Natural killer cell (primary cell): ENCODE data around the gene SLC66A3. TPM values are rescaled to one million over a fixed set of nuclear protein-coding genes. Genes with fewer than 3 reads are reported as not detected.

ENCODE experiments used
- ATAC-seq, 3 donors: fragments of 150-1000 bp in 2 of 3; fragments of 200-7000 bp in 1 of 3; cut with Tn5 transposase; 1 replicate in 1 of 3; 2 replicates in 2 of 3; pipeline ENCODE4 v1.10.0; 2021; ENCODE audit warnings: mild to moderate bottlenecking in 2 of 3, moderate library complexity in 2 of 3
- DNase-seq, 2 donors: peaks; one replicate each; pipeline versions ENCODE4 v3.0.0 to v3.0.0-alpha.2; 2013 to 2021; ENCODE audit warnings: mixed read lengths in 1 of 2
- H3K27ac ChIP-seq: one replicate; pipeline ENCODE4 v1.5.1; 2013; ENCODE audit warnings: mild to moderate bottlenecking, low read length
- H3K27me3 ChIP-seq: one replicate; pipeline ENCODE4 v1.6.1; 2013; ENCODE audit warnings: low read length; ENCODE audit not compliant: control insufficient read depth, insufficient read depth
- H3K36me3 ChIP-seq: one replicate; pipeline ENCODE4 v1.6.1; 2013; ENCODE audit warnings: low read length; ENCODE audit not compliant: control insufficient read depth, insufficient read depth
- H3K4me1 ChIP-seq: one replicate; pipeline ENCODE4 v1.6.1; 2013; ENCODE audit warnings: low read length; ENCODE audit not compliant: control insufficient read depth, insufficient read depth
- H3K4me3 ChIP-seq: one replicate; pipeline ENCODE4 v1.5.1; 2013; ENCODE audit warnings: low read length
- H3K9me3 ChIP-seq: one replicate; pipeline ENCODE4 v1.6.1; 2013; ENCODE audit warnings: low read length; ENCODE audit not compliant: control insufficient read depth, insufficient read depth
- H3K27ac Mint-ChIP-seq, 2 donors: one replicate each; pipeline ENCODE4 v1.8.0; 2022; ENCODE audit warnings: mild to moderate bottlenecking in 2 of 2, mixed read lengths in 2 of 2, moderate library complexity in 1 of 2
- H3K27me3 Mint-ChIP-seq, 2 donors: one replicate each; pipeline ENCODE4 v1.8.0; 2022; ENCODE audit warnings: low read depth in 2 of 2, mixed read lengths in 2 of 2
- H3K36me3 Mint-ChIP-seq: one replicate; pipeline ENCODE4 v1.8.0; 2022; ENCODE audit warnings: mixed read lengths
- H3K4me1 Mint-ChIP-seq, 2 donors: one replicate each; pipeline ENCODE4 v1.8.0; 2022; ENCODE audit warnings: mixed read lengths in 2 of 2
- H3K4me3 Mint-ChIP-seq: one replicate; pipeline ENCODE4 v1.8.0; 2022; ENCODE audit warnings: mild to moderate bottlenecking, moderate library complexity, mixed read lengths
- H3K9me3 Mint-ChIP-seq, 2 donors: one replicate each; pipeline ENCODE4 v1.8.0; 2022; ENCODE audit warnings: mixed read lengths in 2 of 2
- CTCF ChIP-seq: fragments of 200-600 bp; IDR thresholded peaks from one replicate; pipeline ENCODE4 v1.8.0; 2022; ENCODE audit warnings: antibody characterized with exemption
- WGBS: methylation state at CpG from one replicate; pipeline ENCODE4 v1.1.7; 2013; ENCODE audit warnings: missing lambda C conversion rate; ENCODE audit not compliant: insufficient coverage; 5-methylcytosine and 5-hydroxymethylcytosine counted together
- intact Hi-C: fragments of 100-400 bp; cut with micrococcal nuclease; formaldehyde crosslinking; loops from one replicate; pipeline ENCODE4 v1.14.2; 2022
- total RNA-seq, 4 donors: library from RNA; stranded (reverse); fragments of 120-200 nt in 1 of 4; gene quantifications; one replicate each; pipeline versions ENCODE4 v1.2.3 to v1.2.4, GENCODE V29; 2013 to 2022

SLC66A3 gene
- total RNA-seq, 3 donors from 2014 or later (not counting 1 experiment from before 2014, with no cell fraction given) = 21.8 to 23.7 (median 22.5) TPM

- ATAC-seq (peak; percentile 21 to 29 (median 22)), DNase-seq (peak in 1 of 2 donors; percentile 2)
- Histone ChIP-seq H3K27ac (no peak overlapping the region), H3K9me3 (no peaks in the 10 kb centered on the region), H3K4me3 (no peak overlapping the region), H3K36me3 (peaks cover 31% of the 10 kb centered on the region), H3K4me1 (no peaks in the 10 kb centered on the region), H3K27me3 (no peaks in the 10 kb centered on the region)
- peaks cover 11 to 13% of the 10 kb centered on the region in 2 donors for H3K4me1 Mint-ChIP-seq
- H3K9me3 Mint-ChIP-seq = no peaks in the 10 kb centered on the region
- intact Hi-C loops = no loop called here
- H3K27me3 Mint-ChIP-seq = no peaks in the 10 kb centered on the region
- H3K27ac Mint-ChIP-seq = peak overlapping the region in 1 of 2 donors; percentile 27
- H3K36me3 Mint-ChIP-seq = peaks cover 8% of the 10 kb centered on the region
- WGBS = 61% methylated on average over 2 of the region's 3 CpGs
- no peak for TF ChIP-seq CTCF
- no peak overlapping the region for H3K4me3 Mint-ChIP-seq
Observed at GRCh38 chr2:11203480-11203879, 48.2 kb downstream of the SLC66A3 start.

GRCh38 chr2:11208083-11208482 is 52.8 kb downstream of the SLC66A3 start:
- H3K9me3 ChIP-seq = no peaks in the 10 kb centered on the region
- intact Hi-C loops = no loop called here
- no peak overlapping the region for H3K4me3 ChIP-seq
- peaks cover 22% of the 10 kb centered on the region for H3K36me3 ChIP-seq
- H3K4me1 ChIP-seq = no peaks in the 10 kb centered on the region
- H3K27me3 ChIP-seq = no peaks in the 10 kb centered on the region
- Mint-ChIP-seq H3K4me3 (no peak overlapping the region), H3K27me3 (no peaks in the 10 kb centered on the region), H3K27ac (no peak overlapping the region), H3K4me1 (peaks cover 11 to 13% of the 10 kb centered on the region in 2 donors), H3K36me3 (no peaks in the 10 kb centered on the region), H3K9me3 (no peaks in the 10 kb centered on the region)
- no peak for ATAC-seq
- H3K27ac ChIP-seq = no peak overlapping the region
- DNase-seq = no peak
- no peak for TF ChIP-seq CTCF

- H3K36me3 Mint-ChIP-seq = no peaks in the 10 kb centered on the region
- Histone ChIP-seq H3K27ac (no peak overlapping the region), H3K4me3 (no peak overlapping the region), H3K27me3 (no peaks in the 10 kb centered on the region), H3K9me3 (no peaks in the 10 kb centered on the region), H3K36me3 (peaks cover 36% of the 10 kb centered on the region), H3K4me1 (no peaks in the 10 kb centered on the region)
- H3K27me3 Mint-ChIP-seq = no peaks in the 10 kb centered on the region
- H3K4me1 Mint-ChIP-seq = no peaks in the 10 kb centered on the region
- no peak overlapping the region for H3K27ac Mint-ChIP-seq
- DNase-seq (no peak), ATAC-seq (no peak)
- intact Hi-C loops = no loop called here
- H3K9me3 Mint-ChIP-seq = no peaks in the 10 kb centered on the region
- no peak overlapping the region for H3K4me3 Mint-ChIP-seq
- TF ChIP-seq CTCF = no peak
Observed at GRCh38 chr2:11212645-11213044, 57.4 kb downstream of the SLC66A3 start.

GRCh38 chr2:11213090-11213638 is 57.9 kb downstream of the SLC66A3 start:
- H3K4me1 ChIP-seq = no peaks in the 10 kb centered on the region
- no peaks in the 10 kb centered on the region for H3K4me1 Mint-ChIP-seq
- no peak overlapping the region for H3K4me3 ChIP-seq
- no peaks in the 10 kb centered on the region for H3K27me3 Mint-ChIP-seq
- H3K27ac ChIP-seq = no peak overlapping the region
- DNase-seq (no peak), ATAC-seq (no peak)
- H3K9me3 ChIP-seq = no peaks in the 10 kb centered on the region
- H3K36me3 ChIP-seq = peaks cover 35% of the 10 kb centered on the region
- no peaks in the 10 kb centered on the region for H3K36me3 Mint-ChIP-seq
- intact Hi-C loops = no loop called here
- TF ChIP-seq CTCF = no peak
- no peak overlapping the region for H3K27ac Mint-ChIP-seq
- 94% methylated on average over 5 of the region's 5 CpGs for WGBS
- H3K9me3 Mint-ChIP-seq = no peaks in the 10 kb centered on the region
- H3K4me3 Mint-ChIP-seq = no peak overlapping the region
- H3K27me3 ChIP-seq = no peaks in the 10 kb centered on the region
